Measurements from ENCODE around the gene FLNB.

Gene FLNB

GRCh38 chr3:58009749-58010535, 1.7 kb downstream of the FLNB start:
- DNase-seq = no peak

- DNase-seq = no peak
Measured at GRCh38 chr3:58010562-58010961, 2.3 kb downstream of the FLNB start.

GRCh38 chr3:58011580-58011979, 3.4 kb downstream of the FLNB start:
- no peak for DNase-seq

- no peak for DNase-seq
Measured at GRCh38 chr3:58012302-58012701, 4.1 kb downstream of the FLNB start.

GRCh38 chr3:58013099-58013498, 4.9 kb downstream of the FLNB start:
- no peak for DNase-seq

GRCh38 chr3:58013973-58014649, 5.9 kb downstream of the FLNB start:
- peak; percentile 32 for DNase-seq

GRCh38 chr3:58015520-58015915, 7.3 kb downstream of the FLNB start:
- DNase-seq = no peak

GRCh38 chr3:58016710-58017109, 8.5 kb downstream of the FLNB start:
- no peak for DNase-seq

- no peak for DNase-seq
Measured at GRCh38 chr3:58018892-58019742, 10.9 kb downstream of the FLNB start.

GRCh38 chr3:58020783-58021071, 12.5 kb downstream of the FLNB start:
- no peak for DNase-seq

GRCh38 chr3:58021072-58021959, 13.1 kb downstream of the FLNB start:
- DNase-seq = no peak

- DNase-seq = no peak
Measured at GRCh38 chr3:58021962-58022361, 13.7 kb downstream of the FLNB start.

GRCh38 chr3:58022490-58022889, 14.3 kb downstream of the FLNB start:
- DNase-seq = no peak

GRCh38 chr3:58023531-58023930, 15.3 kb downstream of the FLNB start:
- no peak for DNase-seq

- DNase-seq = no peak
Measured at GRCh38 chr3:58025406-58025805, 17.2 kb downstream of the FLNB start.

- peak; percentile 32 for DNase-seq
Measured at GRCh38 chr3:58025837-58026569, 17.8 kb downstream of the FLNB start.

- no peak for DNase-seq
Measured at GRCh38 chr3:58026598-58026997, 18.4 kb downstream of the FLNB start.

- DNase-seq = no peak
Measured at GRCh38 chr3:58027704-58028317, 19.6 kb downstream of the FLNB start.

- no peak for DNase-seq
Measured at GRCh38 chr3:58028902-58029301, 20.7 kb downstream of the FLNB start.

- no peak for DNase-seq
Measured at GRCh38 chr3:58029842-58030584, 21.8 kb downstream of the FLNB start.

Measured in right kidney (tissue), 1 donor.